ENCODE data around the gene PRIMPOL. TPM values are rescaled to one million over a fixed set of nuclear protein-coding genes. Genes with fewer than 3 reads are reported as not detected.
A peak's percentile ranks its signal among the peaks of the same experiment; 100 is the strongest.

The PRIMPOL gene
- total RNA-seq, 5 donors from 2014 or later (not counting 1 experiment from before 2014, with no cell fraction given) = 11.6 to 14.8 (median 12.4) TPM

GRCh38 chr4:184680698-184681097 lies 31.2 kb downstream of the PRIMPOL start:
- no peaks in the 10 kb centered on the region for H3K27me3 ChIP-seq (replicated peaks in 1 of 2; ENCODE audit: control insufficient read depth in 2 of 2, extremely low read depth in 1 of 2, insufficient read depth in 2 of 2, low read length in 1 of 2)
- Mint-ChIP-seq H3K27ac (no peak overlapping the region), H3K9me3 (no peaks in the 10 kb centered on the region), H3K4me3 (no peak overlapping the region), H3K36me3 (peaks cover 16% of the 10 kb centered on the region), H3K4me1 (peaks cover 4 to 9% (median 6%) of the 10 kb centered on the region in 3 donors), H3K27me3 (no peaks in the 10 kb centered on the region)
- H3K4me3 ChIP-seq (ENCODE audit: control insufficient read depth in 1 of 2, extremely low read depth in 1 of 2, low read length in 1 of 2) = no peak overlapping the region
- no peak for DNase-seq
- WGBS (ENCODE audit: insufficient coverage) = no CpG with 5 or more reads among the region's 9 CpGs
- no peaks in the 10 kb centered on the region for H3K4me1 ChIP-seq (ENCODE audit: control insufficient read depth in 1 of 2, extremely low read depth in 1 of 2, insufficient read depth in 2 of 2, low read length in 2 of 2)
- no peak for ATAC-seq (replicated peaks in 1 of 4)
- ChIA-PET POLR2A (no interaction called here), CTCF (no interaction called here)
- H3K27ac ChIP-seq (ENCODE audit: low read length) = no peak overlapping the region
- H3K36me3 ChIP-seq (ENCODE audit: control insufficient read depth in 2 of 2, extremely low read depth in 1 of 2, insufficient read depth in 1 of 2, low read length in 1 of 2) = peaks cover 0 to 3% of the 10 kb centered on the region in 2 donors
- no peaks in the 10 kb centered on the region for H3K9me3 ChIP-seq

GRCh38 chr4:184681916-184682315 lies 32.4 kb downstream of the PRIMPOL start:
- Histone ChIP-seq H3K9me3 (no peaks in the 10 kb centered on the region), H3K4me1 (ENCODE audit: control insufficient read depth in 1 of 2, extremely low read depth in 1 of 2, insufficient read depth in 2 of 2, low read length in 2 of 2) (no peaks in the 10 kb centered on the region), H3K27ac (ENCODE audit: low read length) (no peak overlapping the region), H3K4me3 (ENCODE audit: control insufficient read depth in 1 of 2, extremely low read depth in 1 of 2, low read length in 1 of 2) (no peak overlapping the region), H3K27me3 (replicated peaks in 1 of 2; ENCODE audit: control insufficient read depth in 2 of 2, extremely low read depth in 1 of 2, insufficient read depth in 2 of 2, low read length in 1 of 2) (no peaks in the 10 kb centered on the region), H3K36me3 (ENCODE audit: control insufficient read depth in 2 of 2, extremely low read depth in 1 of 2, insufficient read depth in 1 of 2, low read length in 1 of 2) (peaks cover 0 to 10% of the 10 kb centered on the region in 2 donors)
- no CpG with 5 or more reads among the region's 1 CpG for WGBS (ENCODE audit: insufficient coverage)
- ATAC-seq (replicated peaks in 1 of 4) = no peak
- Mint-ChIP-seq H3K4me3 (no peak overlapping the region), H3K4me1 (peaks cover 4 to 9% (median 6%) of the 10 kb centered on the region in 3 donors), H3K27ac (no peak overlapping the region), H3K9me3 (no peaks in the 10 kb centered on the region), H3K27me3 (no peaks in the 10 kb centered on the region), H3K36me3 (peaks cover 23% of the 10 kb centered on the region)
- ChIA-PET CTCF (no interaction called here), POLR2A (no interaction called here)
- DNase-seq = no peak

- no peaks in the 10 kb centered on the region for H3K27me3 Mint-ChIP-seq
- Histone ChIP-seq H3K4me1 (ENCODE audit: control insufficient read depth in 1 of 2, extremely low read depth in 1 of 2, insufficient read depth in 2 of 2, low read length in 2 of 2) (no peaks in the 10 kb centered on the region), H3K27me3 (replicated peaks in 1 of 2; ENCODE audit: control insufficient read depth in 2 of 2, extremely low read depth in 1 of 2, insufficient read depth in 2 of 2, low read length in 1 of 2) (no peaks in the 10 kb centered on the region), H3K27ac (ENCODE audit: low read length) (no peak overlapping the region), H3K4me3 (ENCODE audit: control insufficient read depth in 1 of 2, extremely low read depth in 1 of 2, low read length in 1 of 2) (no peak overlapping the region), H3K9me3 (no peaks in the 10 kb centered on the region), H3K36me3 (ENCODE audit: control insufficient read depth in 2 of 2, extremely low read depth in 1 of 2, insufficient read depth in 1 of 2, low read length in 1 of 2) (peaks cover 0 to 11% of the 10 kb centered on the region in 2 donors)
- H3K4me1 Mint-ChIP-seq = peaks cover 6 to 9% (median 7%) of the 10 kb centered on the region in 3 donors
- ATAC-seq (replicated peaks in 1 of 4) (no peak), DNase-seq (peak in 5 of 35 experiments; percentile 5 to 32 (median 17))
- POLR2A ChIA-PET = no interaction called here
- 61% methylated on average over 5 of the region's 5 CpGs for WGBS (ENCODE audit: insufficient coverage)
- CTCF ChIA-PET = interaction anchor here (0.5 to 0.6 kb wide), 2 partner anchors 219 to 573 kb away, joined by 3 to 5 read pairs; no protein-coding TSS in a partner anchor
- no peak overlapping the region for H3K27ac Mint-ChIP-seq
- no peak overlapping the region for H3K4me3 Mint-ChIP-seq
- peaks cover 28% of the 10 kb centered on the region for H3K36me3 Mint-ChIP-seq
- no peaks in the 10 kb centered on the region for H3K9me3 Mint-ChIP-seq
These were observed 35.1 kb downstream of the PRIMPOL start for GRCh38 chr4:184684491-184685189.

- ATAC-seq (replicated peaks in 1 of 4) (no peak), DNase-seq (no peak)
- H3K36me3 ChIP-seq (ENCODE audit: control insufficient read depth in 2 of 2, extremely low read depth in 1 of 2, insufficient read depth in 1 of 2, low read length in 1 of 2) = peaks cover 0 to 8% of the 10 kb centered on the region in 2 donors
- no CpG with 5 or more reads among the region's 3 CpGs for WGBS (ENCODE audit: insufficient coverage)
- Mint-ChIP-seq H3K4me3 (no peak overlapping the region), H3K27me3 (no peaks in the 10 kb centered on the region), H3K4me1 (peaks cover 6 to 9% (median 7%) of the 10 kb centered on the region in 3 donors), H3K27ac (no peak overlapping the region), H3K36me3 (peaks cover 32% of the 10 kb centered on the region), H3K9me3 (no peaks in the 10 kb centered on the region)
- ChIA-PET CTCF (no interaction called here), POLR2A (no interaction called here)
- H3K4me1 ChIP-seq (ENCODE audit: control insufficient read depth in 1 of 2, extremely low read depth in 1 of 2, insufficient read depth in 2 of 2, low read length in 2 of 2) = no peaks in the 10 kb centered on the region
- H3K4me3 ChIP-seq (ENCODE audit: control insufficient read depth in 1 of 2, extremely low read depth in 1 of 2, low read length in 1 of 2) = no peak overlapping the region
- H3K27me3 ChIP-seq (replicated peaks in 1 of 2; ENCODE audit: control insufficient read depth in 2 of 2, extremely low read depth in 1 of 2, insufficient read depth in 2 of 2, low read length in 1 of 2) = no peaks in the 10 kb centered on the region
- no peak overlapping the region for H3K27ac ChIP-seq (ENCODE audit: low read length)
- H3K9me3 ChIP-seq = no peaks in the 10 kb centered on the region
These were observed 38.5 kb downstream of the PRIMPOL start for GRCh38 chr4:184688005-184688404.

GRCh38 chr4:184688447-184688846 lies 38.9 kb downstream of the PRIMPOL start:
- peaks cover 36% of the 10 kb centered on the region for H3K36me3 Mint-ChIP-seq

GRCh38 chr4:184689681-184690080 lies 40.1 kb downstream of the PRIMPOL start:
- ATAC-seq (replicated peaks in 1 of 4) (no peak), DNase-seq (no peak)
- H3K36me3 Mint-ChIP-seq = peaks cover 40% of the 10 kb centered on the region
- H3K27ac Mint-ChIP-seq = no peak overlapping the region
- WGBS (ENCODE audit: insufficient coverage) = no CpG with 5 or more reads among the region's 5 CpGs
- Histone ChIP-seq H3K27me3 (replicated peaks in 1 of 2; ENCODE audit: control insufficient read depth in 2 of 2, extremely low read depth in 1 of 2, insufficient read depth in 2 of 2, low read length in 1 of 2) (no peaks in the 10 kb centered on the region), H3K27ac (ENCODE audit: low read length) (no peak overlapping the region), H3K9me3 (no peaks in the 10 kb centered on the region), H3K4me1 (ENCODE audit: control insufficient read depth in 1 of 2, extremely low read depth in 1 of 2, insufficient read depth in 2 of 2, low read length in 2 of 2) (no peaks in the 10 kb centered on the region), H3K36me3 (ENCODE audit: control insufficient read depth in 2 of 2, extremely low read depth in 1 of 2, insufficient read depth in 1 of 2, low read length in 1 of 2) (peaks cover 0 to 8% of the 10 kb centered on the region in 2 donors), H3K4me3 (ENCODE audit: control insufficient read depth in 1 of 2, extremely low read depth in 1 of 2, low read length in 1 of 2) (no peak overlapping the region)
- no peaks in the 10 kb centered on the region for H3K9me3 Mint-ChIP-seq
- no peak overlapping the region for H3K4me3 Mint-ChIP-seq
- CTCF ChIA-PET = no interaction called here
- peaks cover under 1 to 6% (median 4%) of the 10 kb centered on the region in 3 donors for H3K4me1 Mint-ChIP-seq
- POLR2A ChIA-PET = no interaction called here
- no peaks in the 10 kb centered on the region for H3K27me3 Mint-ChIP-seq

More at GRCh38 chr4:184688447-184688846, 38.9 kb downstream of the PRIMPOL start:
- Histone ChIP-seq H3K9me3 (no peaks in the 10 kb centered on the region), H3K27ac (ENCODE audit: low read length) (no peak overlapping the region), H3K4me1 (ENCODE audit: control insufficient read depth in 1 of 2, extremely low read depth in 1 of 2, insufficient read depth in 2 of 2, low read length in 2 of 2) (no peaks in the 10 kb centered on the region), H3K4me3 (ENCODE audit: control insufficient read depth in 1 of 2, extremely low read depth in 1 of 2, low read length in 1 of 2) (no peak overlapping the region), H3K36me3 (ENCODE audit: control insufficient read depth in 2 of 2, extremely low read depth in 1 of 2, insufficient read depth in 1 of 2, low read length in 1 of 2) (peaks cover 0 to 8% of the 10 kb centered on the region in 2 donors), H3K27me3 (replicated peaks in 1 of 2; ENCODE audit: control insufficient read depth in 2 of 2, extremely low read depth in 1 of 2, insufficient read depth in 2 of 2, low read length in 1 of 2) (no peaks in the 10 kb centered on the region)
- ATAC-seq (replicated peaks in 1 of 4) = no peak
- ChIA-PET CTCF (no interaction called here), POLR2A (no interaction called here)
- 75% methylated on average over 10 of the region's 11 CpGs for WGBS (ENCODE audit: insufficient coverage)
- DNase-seq = no peak
- Mint-ChIP-seq H3K4me3 (no peak overlapping the region), H3K4me1 (peaks cover 6 to 9% (median 7%) of the 10 kb centered on the region in 3 donors), H3K9me3 (no peaks in the 10 kb centered on the region), H3K27ac (no peak overlapping the region), H3K27me3 (no peaks in the 10 kb centered on the region)

Measured in T-cell (primary cell).